ENCODE results near the gene CNTN5.

The CNTN5 gene

DNA sequence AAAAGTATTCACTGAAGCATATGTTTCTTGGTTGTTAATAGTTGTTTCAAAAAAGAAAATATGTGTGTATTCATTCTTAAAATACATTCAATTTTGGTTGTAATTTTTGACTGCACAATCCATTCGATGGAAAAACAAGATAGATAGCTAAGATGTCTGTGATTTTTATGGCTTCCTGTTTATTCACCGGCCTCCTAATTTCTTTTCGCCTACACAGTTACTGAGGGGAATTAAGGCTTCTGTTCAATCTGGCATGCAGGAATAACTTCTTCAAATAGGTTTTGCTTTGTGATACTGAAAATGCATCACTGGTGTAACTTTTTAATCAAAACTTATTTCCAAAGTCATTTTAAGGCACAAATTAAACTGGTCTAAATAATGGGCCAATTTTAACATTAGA, 1375.5 kb downstream of the CNTN5 start:
- Histone ChIP-seq H3K36me3 (ENCODE audit: insufficient read depth, low read length) (no peaks in the 10 kb centered on the region), H3K27me3 (ENCODE audit: insufficient read depth, low read length) (no peaks in the 10 kb centered on the region), H3K4me1 (ENCODE audit: control insufficient read depth, insufficient read depth, low read length, unreplicated experiment) (no peaks in the 10 kb centered on the region), H3K4me3 (ENCODE audit: low read depth, low read length) (no peak overlapping the region), H3K27ac (ENCODE audit: low read depth, low read length) (no peak overlapping the region), H2AFZ (ENCODE audit: low read length, unreplicated experiment) (no peak overlapping the region), H3K79me2 (ENCODE audit: control insufficient read depth, insufficient read depth, low read length, unreplicated experiment) (no peaks in the 10 kb centered on the region)

DNA sequence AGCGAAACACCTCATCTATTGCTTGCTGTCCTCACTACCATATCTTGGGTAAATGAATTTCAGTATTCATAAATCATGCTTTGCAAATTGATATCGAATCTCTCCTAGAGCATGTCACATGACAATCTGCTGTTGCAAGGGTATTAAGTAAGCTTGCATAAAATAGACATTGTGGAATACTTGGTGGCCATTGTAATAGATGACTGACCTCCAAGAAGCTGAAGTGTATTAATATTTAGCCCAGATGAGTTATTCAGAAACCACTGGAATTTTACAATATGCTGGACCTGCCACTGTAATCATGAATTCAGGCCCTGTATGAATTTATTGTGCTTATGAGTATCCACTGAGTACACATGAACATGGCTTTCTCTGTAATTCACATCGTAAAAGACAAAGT, 1376.7 kb downstream of the CNTN5 start:
- Histone ChIP-seq H3K4me1 (ENCODE audit: control insufficient read depth, insufficient read depth, low read length, unreplicated experiment) (no peaks in the 10 kb centered on the region), H3K79me2 (ENCODE audit: control insufficient read depth, insufficient read depth, low read length, unreplicated experiment) (no peaks in the 10 kb centered on the region), H3K27me3 (ENCODE audit: insufficient read depth, low read length) (no peaks in the 10 kb centered on the region), H3K36me3 (ENCODE audit: insufficient read depth, low read length) (no peaks in the 10 kb centered on the region), H2AFZ (ENCODE audit: low read length, unreplicated experiment) (no peak overlapping the region), H3K27ac (ENCODE audit: low read depth, low read length) (no peak overlapping the region), H3K4me3 (ENCODE audit: low read depth, low read length) (no peak overlapping the region)

DNA sequence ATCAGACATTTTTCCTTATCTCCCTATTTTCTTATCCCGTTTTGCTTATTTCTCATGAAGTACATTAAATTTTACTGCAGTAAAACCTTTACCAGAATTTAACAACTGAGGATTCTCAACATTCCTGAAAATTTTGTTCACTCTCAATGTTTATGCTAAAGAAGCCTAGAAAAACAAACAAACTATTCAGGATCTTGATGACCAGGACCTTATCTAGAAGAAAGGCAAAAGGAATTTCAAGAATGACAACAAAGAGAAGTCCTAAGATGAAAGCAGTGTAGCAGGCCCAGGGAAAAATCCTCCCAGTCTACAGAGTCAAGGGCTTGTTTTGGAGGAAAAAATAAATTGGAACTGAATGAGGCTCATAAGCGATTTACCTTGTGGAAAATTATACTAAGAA, 1383.1 kb downstream of the CNTN5 start:
- no peaks in the 10 kb centered on the region for H3K36me3 ChIP-seq (ENCODE audit: insufficient read depth, low read length)
- H3K27ac ChIP-seq (ENCODE audit: low read depth, low read length): no peak overlapping the region
- H3K79me2 ChIP-seq (ENCODE audit: control insufficient read depth, insufficient read depth, low read length, unreplicated experiment): no peaks in the 10 kb centered on the region
- no peak overlapping the region for H3K4me3 ChIP-seq (ENCODE audit: low read depth, low read length)
- no peak overlapping the region for H2AFZ ChIP-seq (ENCODE audit: low read length, unreplicated experiment)
- no peaks in the 10 kb centered on the region for H3K27me3 ChIP-seq (ENCODE audit: insufficient read depth, low read length)
- no peaks in the 10 kb centered on the region for H3K4me1 ChIP-seq (ENCODE audit: control insufficient read depth, insufficient read depth, low read length, unreplicated experiment)

DNA sequence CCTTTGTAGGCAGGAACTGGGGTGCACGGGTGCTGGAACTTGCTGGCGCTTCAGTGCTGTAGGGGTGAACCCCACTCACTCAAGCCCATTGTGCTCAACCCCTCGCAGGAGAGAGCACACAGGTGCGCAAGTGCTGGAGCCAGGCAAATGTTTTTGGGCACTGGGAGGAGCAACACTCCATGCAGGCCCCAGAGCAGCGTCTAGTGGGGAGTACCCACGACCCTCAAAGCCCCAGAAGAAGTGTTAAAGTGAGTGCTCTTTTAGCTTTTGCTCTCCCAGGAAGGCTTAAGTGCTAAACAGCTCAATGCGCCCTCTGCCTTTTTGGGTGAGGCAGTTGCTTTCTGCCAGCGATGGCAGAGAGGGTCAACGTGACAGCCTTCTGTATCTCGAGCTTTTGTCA, 1384.2 kb downstream of the CNTN5 start:
- Histone ChIP-seq H3K27me3 (ENCODE audit: insufficient read depth, low read length) (no peaks in the 10 kb centered on the region), H3K4me1 (ENCODE audit: control insufficient read depth, insufficient read depth, low read length, unreplicated experiment) (no peaks in the 10 kb centered on the region), H3K27ac (ENCODE audit: low read depth, low read length) (no peak overlapping the region), H3K4me3 (ENCODE audit: low read depth, low read length) (no peak overlapping the region), H2AFZ (ENCODE audit: low read length, unreplicated experiment) (no peak overlapping the region), H3K79me2 (ENCODE audit: control insufficient read depth, insufficient read depth, low read length, unreplicated experiment) (no peaks in the 10 kb centered on the region), H3K36me3 (ENCODE audit: insufficient read depth, low read length) (no peaks in the 10 kb centered on the region)

Measured in ACC112 (cell line).